SK-N-SH (cell line): ENCODE data around the gene KRT80. TPM values are rescaled to one million over a fixed set of nuclear protein-coding genes. Genes with fewer than 3 reads are reported as not detected.

ENCODE experiments used
- CTCF ChIA-PET: fragments of 300-600, 350-600 bp; formaldehyde crosslinking; extraction: SDS; loops from one replicate; lab custom pipeline; 2021; lab: Yijun Ruan, JAX
- POLR2A ChIA-PET: fragments of 350-600 bp; sonication (Branson Sonifier 250); formaldehyde crosslinking; extraction: SDS; loops from one replicate; lab custom pipeline; 2020; ENCODE audit warnings: antibody characterized with exemption, inconsistent platforms; lab: Yijun Ruan, JAX
- DNase-seq: peaks from one replicate; pipeline ENCODE4 v3.0.0; 2012
- H2AFZ ChIP-seq: fragments of 200-600 bp; sonication (generic); 2 replicates; pipeline ENCODE4 v1.8.1; 2016; ENCODE audit warnings: antibody characterized with exemption, mild to moderate bottlenecking, low read depth
- H3F3A ChIP-seq: fragments of 200-600 bp; sonication (generic); replicated peaks from 2 replicates; pipeline ENCODE3; 2016; ENCODE audit warnings: antibody characterized with exemption, mild to moderate bottlenecking; ENCODE audit not compliant: insufficient read depth
- H3K27ac ChIP-seq, 2 experiments: fragments of 200-500 bp in 1 of 2; fragments of 200-600 bp in 1 of 2; sonication (Bioruptor generic) in 1 of 2; sonication (generic), shearing (Covaris generic) in 1 of 2; 2 replicates each; pipeline versions ENCODE4 v1.5.1 to v1.6.1; 2014 to 2016; ENCODE audit warnings: low read depth in 2 of 2, inconsistent platforms in 1 of 2, low read length in 1 of 2, mild to moderate bottlenecking in 1 of 2, mixed read lengths in 1 of 2
- H3K27me3 ChIP-seq: fragments of 200-600 bp; sonication (generic), shearing (Covaris generic); 2 replicates; pipeline ENCODE4 v1.6.1; 2016; ENCODE audit warnings: mixed run types; ENCODE audit not compliant: insufficient read depth
- H3K36me3 ChIP-seq, 2 experiments: fragments of 200-500 bp in 1 of 2; fragments of 200-600 bp in 1 of 2; sonication (Bioruptor generic) in 1 of 2; sonication (generic) in 1 of 2; replicated peaks in 1 of 2; 2 replicates each; pipeline versions ENCODE3 to v1.5.1; 2014 to 2016; ENCODE audit warnings: low read length in 1 of 2, mild to moderate bottlenecking in 1 of 2; ENCODE audit not compliant: insufficient read depth in 2 of 2, control insufficient read depth in 1 of 2
- H3K4me1 ChIP-seq, 2 experiments: fragments of 200-500 bp in 1 of 2; fragments of 200-600 bp in 1 of 2; sonication (Bioruptor generic) in 1 of 2; sonication (generic), shearing (Covaris generic) in 1 of 2; 2 replicates each; pipeline versions ENCODE4 v1.5.1 to v1.6.1; 2014 to 2016; ENCODE audit warnings: low read depth in 1 of 2, low read length in 1 of 2, mixed run types in 1 of 2; ENCODE audit not compliant: insufficient read depth in 2 of 2, control insufficient read depth in 1 of 2
- H3K4me2 ChIP-seq: fragments of 200-600 bp; sonication (generic), shearing (Covaris generic); 2 replicates; pipeline ENCODE4 v1.6.1; 2017; ENCODE audit warnings: mixed run types
- H3K4me3 ChIP-seq, 2 experiments: fragments of 200-500 bp in 1 of 2; fragments of 200-600 bp in 1 of 2; sonication (Bioruptor generic) in 1 of 2; sonication (generic), shearing (Covaris generic) in 1 of 2; 2 replicates each; pipeline versions ENCODE4 v1.5.1 to v1.8.1; 2014 to 2016; ENCODE audit warnings: low read depth in 2 of 2, inconsistent platforms in 1 of 2, low read length in 1 of 2, mild to moderate bottlenecking in 1 of 2, mixed read lengths in 1 of 2, moderate library complexity in 1 of 2
- H3K79me2 ChIP-seq: fragments of 200-600 bp; sonication (generic); 2 replicates; pipeline ENCODE4 v1.8.1; 2017; ENCODE audit warnings: mild to moderate bottlenecking; ENCODE audit not compliant: insufficient read depth
- H3K9ac ChIP-seq: fragments of 200-600 bp; sonication (generic); 2 replicates; pipeline ENCODE4 v1.6.1; 2017; ENCODE audit warnings: mixed run types
- H3K9me2 ChIP-seq: fragments of 200-600 bp; sonication (generic); 2 replicates; pipeline ENCODE4 v1.6.1; 2017; ENCODE audit warnings: mixed run types
- H3K9me3 ChIP-seq: fragments of 200-600 bp; sonication (generic); 2 replicates; pipeline ENCODE4 v1.6.1; 2017; ENCODE audit warnings: mixed run types, mild to moderate bottlenecking, moderate library complexity
- H4K20me1 ChIP-seq: fragments of 200-600 bp; sonication (generic); 2 replicates; pipeline ENCODE4 v1.6.1; 2017; ENCODE audit warnings: mild to moderate bottlenecking, mixed run types; ENCODE audit not compliant: insufficient read depth
- CHD2 ChIP-seq: fragments of 150-350 bp; IDR thresholded peaks from 2 replicates; pipeline ENCODE4 v1.6.1; 2018; ENCODE audit warnings: low read length; ENCODE audit not compliant: partially characterized antibody
- EP300 ChIP-seq, 2 experiments: IDR thresholded peaks; 2 replicates each; pipeline versions ENCODE4 v1.4.0 to v1.6.1; 2012; ENCODE audit warnings: borderline replicate concordance in 1 of 2, low read depth in 1 of 2, low read length in 1 of 2
- FOSL2 ChIP-seq: IDR thresholded peaks from 2 replicates; pipeline ENCODE4 v1.4.0; 2012; ENCODE audit warnings: low read depth, mild to moderate bottlenecking, moderate library complexity, borderline replicate concordance
- FOXM1 ChIP-seq: IDR thresholded peaks from 2 replicates; pipeline ENCODE4 v1.4.0; 2012; ENCODE audit warnings: low read depth, mild to moderate bottlenecking
- GATA2 ChIP-seq: sonication (generic); formaldehyde crosslinking; IDR thresholded peaks from 2 replicates; pipeline ENCODE4 v1.5.0; 2020; ENCODE audit warnings: mild to moderate bottlenecking, missing genetic modification reagents
- JUND ChIP-seq: IDR thresholded peaks from 2 replicates; pipeline ENCODE4 v1.4.0; 2012
- MXI1 ChIP-seq: IDR thresholded peaks from 2 replicates; pipeline ENCODE4 v1.6.1; 2012; ENCODE audit warnings: mild to moderate bottlenecking, low read depth, low read length, improper control_type of control experiment
- NRF1 ChIP-seq: IDR thresholded peaks from 2 replicates; pipeline ENCODE4 v1.6.1; 2012; ENCODE audit warnings: low read depth, mild to moderate bottlenecking, low read length
- RAD21 ChIP-seq: IDR thresholded peaks from 2 replicates; pipeline ENCODE4 v1.6.1; 2012; ENCODE audit warnings: mild to moderate bottlenecking, low read length
- RFX5 ChIP-seq: IDR thresholded peaks from 2 replicates; pipeline ENCODE4 v1.6.1; 2012; ENCODE audit warnings: mild to moderate bottlenecking, improper control_type of control experiment, low read length
- SIN3A ChIP-seq: IDR thresholded peaks from 2 replicates; pipeline ENCODE4 v1.6.1; 2012; ENCODE audit warnings: low read depth, mild to moderate bottlenecking, low read length, moderate library complexity, borderline replicate concordance
- SMC3 ChIP-seq: IDR thresholded peaks from 2 replicates; pipeline ENCODE4 v1.6.1; 2012; ENCODE audit warnings: low read depth, low read length, improper control_type of control experiment
- TAF1 ChIP-seq: IDR thresholded peaks from 2 replicates; pipeline ENCODE4 v1.6.1; 2012; ENCODE audit warnings: low read depth, mild to moderate bottlenecking, low read length, moderate library complexity, borderline replicate concordance
- TEAD4 ChIP-seq: IDR thresholded peaks from 2 replicates; pipeline ENCODE4 v1.4.0; 2012; ENCODE audit warnings: mild to moderate bottlenecking, borderline replicate concordance; ENCODE audit not compliant: insufficient read depth
- YY1 ChIP-seq: IDR thresholded peaks from 2 replicates; pipeline ENCODE4 v1.4.0; 2012; ENCODE audit warnings: low read depth, mild to moderate bottlenecking
- WGBS: methylation state at CpG from one replicate; pipeline ENCODE4 v1.1.6; 2017; ENCODE audit warnings: low lambda C conversion rate; 5-methylcytosine and 5-hydroxymethylcytosine counted together
- polyA plus RNA-seq, 3 experiments: library from polyadenylated mRNA; depleted of rRNA; stranded (reverse); fragments of >200 nt; gene quantifications; 2 replicates each; pipeline ENCODE4 v1.2.3, GENCODE V29; 2012
- TF ChIP-seq, protein P1 (sequence below): fragments of 150-350 bp; IDR thresholded peaks from 2 replicates; pipeline ENCODE4 v1.6.1; 2016; ENCODE audit warnings: mild to moderate bottlenecking, low read depth, low read length
- TF ChIP-seq, protein P2 (sequence below): IDR thresholded peaks from 2 replicates; pipeline ENCODE4 v1.4.0; 2012; ENCODE audit warnings: low read depth, borderline replicate concordance
- TF ChIP-seq, protein P3 (sequence below): IDR thresholded peaks from 2 replicates; pipeline ENCODE4; 2012
- TF ChIP-seq, protein P4 (sequence below): IDR thresholded peaks from 2 replicates; pipeline ENCODE4 v1.4.0; 2012; ENCODE audit warnings: low read depth, borderline replicate concordance

Gene KRT80
- polyA plus RNA-seq, 1 of the 3 experiments (the other 2 are of a cell fraction): 14.9 TPM

DNA sequence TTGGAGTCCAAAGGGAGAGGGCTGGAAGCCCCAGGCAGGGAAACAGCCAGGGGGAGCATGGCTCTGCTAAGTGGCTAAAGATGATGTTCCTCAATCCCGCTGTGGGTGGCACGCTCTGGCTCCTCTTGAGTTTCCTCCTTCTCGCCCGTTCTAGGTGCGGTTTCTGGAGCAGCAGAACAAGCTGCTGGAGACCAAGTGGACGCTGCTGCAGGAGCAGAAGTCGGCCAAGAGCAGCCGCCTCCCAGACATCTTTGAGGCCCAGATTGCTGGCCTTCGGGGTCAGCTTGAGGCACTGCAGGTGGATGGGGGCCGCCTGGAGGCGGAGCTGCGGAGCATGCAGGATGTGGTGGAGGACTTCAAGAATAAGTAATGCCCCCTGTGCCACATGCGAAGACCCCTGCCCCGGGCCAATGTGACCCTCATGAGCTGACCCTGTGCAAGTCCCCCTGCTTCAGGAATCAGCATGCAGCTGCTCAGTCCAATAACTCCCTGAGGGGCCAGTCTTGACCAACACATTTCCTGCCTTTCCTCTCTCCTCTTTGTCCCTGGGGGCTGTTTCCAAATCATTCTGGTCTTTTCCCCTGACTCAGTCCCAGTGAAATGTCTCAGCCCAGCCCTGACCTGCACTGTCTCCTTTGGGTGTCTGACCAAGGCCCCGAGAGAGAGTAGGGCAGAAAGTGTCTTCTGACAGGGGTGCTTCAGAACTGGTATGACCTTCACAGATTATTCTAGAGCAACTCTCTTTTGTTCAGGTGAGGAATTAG is 43.4 kb upstream of the KRT80 start (continued):
- TF ChIP-seq, protein P1, sequence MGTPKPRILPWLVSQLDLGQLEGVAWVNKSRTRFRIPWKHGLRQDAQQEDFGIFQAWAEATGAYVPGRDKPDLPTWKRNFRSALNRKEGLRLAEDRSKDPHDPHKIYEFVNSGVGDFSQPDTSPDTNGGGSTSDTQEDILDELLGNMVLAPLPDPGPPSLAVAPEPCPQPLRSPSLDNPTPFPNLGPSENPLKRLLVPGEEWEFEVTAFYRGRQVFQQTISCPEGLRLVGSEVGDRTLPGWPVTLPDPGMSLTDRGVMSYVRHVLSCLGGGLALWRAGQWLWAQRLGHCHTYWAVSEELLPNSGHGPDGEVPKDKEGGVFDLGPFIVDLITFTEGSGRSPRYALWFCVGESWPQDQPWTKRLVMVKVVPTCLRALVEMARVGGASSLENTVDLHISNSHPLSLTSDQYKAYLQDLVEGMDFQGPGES: no peak

DNA sequence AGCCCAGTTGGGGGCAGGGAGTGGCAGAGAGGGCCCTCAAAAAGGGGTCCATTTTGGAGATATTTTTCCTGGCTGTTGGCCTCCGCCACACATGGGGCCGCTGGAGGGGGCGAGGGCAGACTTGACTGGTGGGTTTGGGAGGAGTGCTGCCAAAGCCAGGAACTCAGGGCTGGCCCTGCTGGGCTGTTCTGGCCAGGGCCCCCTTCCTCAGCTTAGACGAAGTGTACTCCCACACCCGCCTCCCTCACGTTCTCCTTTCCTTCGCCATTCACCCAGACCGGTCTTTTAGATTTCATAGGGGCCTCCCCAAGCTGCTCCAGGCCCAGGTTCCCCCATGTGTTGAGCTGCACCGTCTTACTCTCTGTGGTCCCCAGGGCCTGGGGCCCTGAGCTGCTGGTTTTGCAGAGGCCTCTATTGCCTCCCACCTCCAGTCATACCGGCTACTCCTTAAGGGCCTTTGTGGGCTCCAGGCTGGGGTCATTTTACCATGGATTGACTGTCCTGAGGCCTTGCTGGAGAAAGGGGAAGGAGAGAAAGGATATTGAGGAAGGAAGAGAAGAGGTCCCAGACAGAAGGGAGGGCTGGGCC is 42.5 kb upstream of the KRT80 start:
- DNase-seq: no peak
- POLR2A ChIA-PET: no interaction called here

More for the DNA sequence above, 42.5 kb upstream of the KRT80 start:
- Histone ChIP-seq H3K4me1 (peaks cover 0 to 18% of the 10 kb centered on the region in 2 experiments; a peak in 3 of 4 replicates), H3K9ac (no peak overlapping the region), H3K27me3 (no peaks in the 10 kb centered on the region), H3K4me3 (no peak overlapping the region), H4K20me1 (no peaks in the 10 kb centered on the region), H3K4me2 (no peak overlapping the region), H3F3A (peaks cover 17% of the 10 kb centered on the region), H3K27ac (no peak overlapping the region), H3K79me2 (no peaks in the 10 kb centered on the region), H2AFZ (no peak overlapping the region), H3K36me3 (no peaks in the 10 kb centered on the region), H3K9me2 (no peaks in the 10 kb centered on the region), H3K9me3 (no peaks in the 10 kb centered on the region)
- 74% methylated on average over 10 of the region's 10 CpGs for WGBS
- TF ChIP-seq, protein P2, sequence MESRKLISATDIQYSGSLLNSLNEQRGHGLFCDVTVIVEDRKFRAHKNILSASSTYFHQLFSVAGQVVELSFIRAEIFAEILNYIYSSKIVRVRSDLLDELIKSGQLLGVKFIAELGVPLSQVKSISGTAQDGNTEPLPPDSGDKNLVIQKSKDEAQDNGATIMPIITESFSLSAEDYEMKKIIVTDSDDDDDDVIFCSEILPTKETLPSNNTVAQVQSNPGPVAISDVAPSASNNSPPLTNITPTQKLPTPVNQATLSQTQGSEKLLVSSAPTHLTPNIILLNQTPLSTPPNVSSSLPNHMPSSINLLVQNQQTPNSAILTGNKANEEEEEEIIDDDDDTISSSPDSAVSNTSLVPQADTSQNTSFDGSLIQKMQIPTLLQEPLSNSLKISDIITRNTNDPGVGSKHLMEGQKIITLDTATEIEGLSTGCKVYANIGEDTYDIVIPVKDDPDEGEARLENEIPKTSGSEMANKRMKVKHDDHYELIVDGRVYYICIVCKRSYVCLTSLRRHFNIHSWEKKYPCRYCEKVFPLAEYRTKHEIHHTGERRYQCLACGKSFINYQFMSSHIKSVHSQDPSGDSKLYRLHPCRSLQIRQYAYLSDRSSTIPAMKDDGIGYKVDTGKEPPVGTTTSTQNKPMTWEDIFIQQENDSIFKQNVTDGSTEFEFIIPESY: no peak
- TF ChIP-seq EP300 (IDR thresholded peaks at IDR 0.05; ENCODE audit: borderline replicate concordance in 1 of 2, low read depth in 1 of 2, low read length in 1 of 2) (no peak), SIN3A (no peak), FOSL2 (no peak), JUND (no peak), TAF1 (no peak), GATA2 (no peak), RAD21 (no peak), SMC3 (no peak), CHD2 (no peak), MXI1 (no peak), YY1 (no peak), TEAD4 (no peak), RFX5 (no peak), NRF1 (no peak), FOXM1 (no peak)
- TF ChIP-seq, protein P3, sequence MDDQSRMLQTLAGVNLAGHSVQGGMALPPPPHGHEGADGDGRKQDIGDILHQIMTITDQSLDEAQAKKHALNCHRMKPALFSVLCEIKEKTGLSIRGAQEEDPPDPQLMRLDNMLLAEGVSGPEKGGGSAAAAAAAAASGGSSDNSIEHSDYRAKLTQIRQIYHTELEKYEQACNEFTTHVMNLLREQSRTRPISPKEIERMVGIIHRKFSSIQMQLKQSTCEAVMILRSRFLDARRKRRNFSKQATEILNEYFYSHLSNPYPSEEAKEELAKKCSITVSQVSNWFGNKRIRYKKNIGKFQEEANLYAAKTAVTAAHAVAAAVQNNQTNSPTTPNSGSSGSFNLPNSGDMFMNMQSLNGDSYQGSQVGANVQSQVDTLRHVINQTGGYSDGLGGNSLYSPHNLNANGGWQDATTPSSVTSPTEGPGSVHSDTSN: no peak
- TF ChIP-seq, protein P4, sequence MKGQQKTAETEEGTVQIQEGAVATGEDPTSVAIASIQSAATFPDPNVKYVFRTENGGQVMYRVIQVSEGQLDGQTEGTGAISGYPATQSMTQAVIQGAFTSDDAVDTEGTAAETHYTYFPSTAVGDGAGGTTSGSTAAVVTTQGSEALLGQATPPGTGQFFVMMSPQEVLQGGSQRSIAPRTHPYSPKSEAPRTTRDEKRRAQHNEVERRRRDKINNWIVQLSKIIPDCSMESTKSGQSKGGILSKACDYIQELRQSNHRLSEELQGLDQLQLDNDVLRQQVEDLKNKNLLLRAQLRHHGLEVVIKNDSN: no peak
- CTCF ChIA-PET: interaction anchor here (0.6 to 1.5 kb wide), 3 partner anchors 12 to 19 kb away, joined by 4 to 7 read pairs (median 4); no protein-coding TSS in a partner anchor
